HG03025 (cell line): Measurements from ENCODE around the gene RAI14.

Experiments used
- ATAC-seq: cut with Tn5 transposase; IDR thresholded peaks from one replicate; pipeline ENCODE4 v1.9.1; 2021; ENCODE audit warnings: mild to moderate bottlenecking, moderate library complexity; ENCODE audit not compliant: unreplicated experiment, low FRiP score

Gene RAI14

GRCh38 chr5:34870382-34870781, 214.3 kb downstream of the RAI14 start:
- ATAC-seq, result no peak

GRCh38 chr5:34876275-34876674, 220.1 kb downstream of the RAI14 start:
- no peak for ATAC-seq

- ATAC-seq, result no peak
These were observed 225.1 kb downstream of the RAI14 start for GRCh38 chr5:34881246-34881645.
